Esophagus squamous epithelium (tissue), 5 donors: Measurements from ENCODE around the gene RNF32. TPM values are rescaled to one million over a fixed set of nuclear protein-coding genes. Genes with fewer than 3 reads are reported as not detected.

Experiments
- DNase-seq: peaks from one replicate; lab custom pipeline; 2025; lab: John Stamatoyannopoulos, UW
- H3K27ac ChIP-seq, 4 donors: fragments of 200-600 bp; sonication (generic); one replicate each; pipeline ENCODE4 v1.5.1; 2016 to 2019; ENCODE audit warnings: mild to moderate bottlenecking in 1 of 4
- H3K27me3 ChIP-seq, 4 donors: fragments of 200-600 bp; sonication (generic); 1 replicate in 3 of 4; 2 replicates in 1 of 4; pipeline versions ENCODE4 v1.5.1 to v1.6.0; 2017 to 2021; ENCODE audit warnings: antibody characterized with exemption in 1 of 4
- H3K36me3 ChIP-seq, 3 donors: fragments of 200-600 bp; sonication (generic); one replicate each; pipeline ENCODE4 v1.5.1; 2016 to 2019
- H3K4me1 ChIP-seq, 3 donors: fragments of 200-600 bp; sonication (generic); one replicate each; pipeline ENCODE4 v1.5.1; 2017 to 2019
- H3K4me3 ChIP-seq, 4 donors: fragments of 200-600 bp; sonication (generic); 1 replicate in 3 of 4; 2 replicates in 1 of 4; pipeline ENCODE4 v1.5.1; 2016 to 2019; ENCODE audit warnings: mild to moderate bottlenecking in 2 of 4, moderate library complexity in 1 of 4
- H3K9me3 ChIP-seq, 3 donors: fragments of 200-600 bp; sonication (generic); one replicate each; pipeline ENCODE4 v1.5.1; 2016 to 2019
- POLR2A ChIP-seq, 4 donors: fragments of 450-650 bp; IDR thresholded peaks; one replicate each; pipeline ENCODE4 v1.6.1; 2017; ENCODE audit warnings: antibody characterized with exemption in 4 of 4, mild to moderate bottlenecking in 4 of 4, moderate library complexity in 3 of 4
- whole genome bisulfite sequencing, 2 donors: methylation state at CpG; one replicate each; pipeline ENCODE4 v1.1.5; 2018; 5-methylcytosine and 5-hydroxymethylcytosine counted together
- intact Hi-C: fragments of 100-400 bp; cut with DNase I; formaldehyde crosslinking; loops from one replicate; pipeline ENCODE4 v1.15.0; 2022
- total RNA-seq, 4 donors: library from RNA; depleted of rRNA; stranded (reverse); fragments of >200 nt; gene quantifications; one replicate each; pipeline ENCODE4 v1.1.0, GENCODE V29; 2016
- TF ChIP-seq, protein P1 (sequence below), 6 experiments: fragments of 450-650 bp in 4 of 6; fragments of 200-600 bp in 2 of 6; sonication (generic) in 2 of 6; IDR thresholded peaks; one replicate each; pipeline ENCODE4 v1.5.1; 2016 to 2019; ENCODE audit warnings: antibody characterized with exemption in 6 of 6, mild to moderate bottlenecking in 4 of 6, moderate library complexity in 4 of 6
- donor health status: DM: yes; HTN: yes; CAD: no.

RNF32 gene
- total RNA-seq, 4 donors from 2014 or later: 0.64 to 1.7 (median 0.66) TPM; not detected in 1

DNA sequence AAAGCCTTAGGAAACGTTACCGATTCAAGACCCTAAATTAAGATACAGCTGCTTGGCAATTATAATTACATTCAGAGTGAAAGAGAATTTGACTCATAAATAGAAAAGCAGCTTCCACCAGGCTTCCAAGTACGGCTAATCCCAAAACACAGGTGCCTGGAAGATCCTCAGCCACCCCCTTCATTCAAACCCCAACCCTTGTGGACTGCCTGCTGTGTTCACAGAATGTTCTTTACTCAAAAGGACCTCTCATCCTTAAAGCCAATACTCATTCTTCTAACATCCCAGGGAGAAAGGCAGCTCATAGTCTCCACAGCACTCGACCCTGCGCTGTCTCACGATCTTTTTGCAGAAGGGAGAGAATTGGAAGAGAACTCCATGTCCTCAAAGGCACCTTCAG lies 32.9 kb downstream of the RNF32 start:
- Histone ChIP-seq H3K4me3 (no peak overlapping the region), H3K27me3 (no peaks in the 10 kb centered on the region), H3K9me3 (no peaks in the 10 kb centered on the region), H3K4me1 (peaks cover 0 to 2% (median 0%) of the 10 kb centered on the region in 3 donors), H3K27ac (no peak overlapping the region), H3K36me3 (peaks cover 0 to 79% (median 6%) of the 10 kb centered on the region in 3 donors)
- no peak for DNase-seq
- intact Hi-C loops: no loop called here
- TF ChIP-seq, protein P1, sequence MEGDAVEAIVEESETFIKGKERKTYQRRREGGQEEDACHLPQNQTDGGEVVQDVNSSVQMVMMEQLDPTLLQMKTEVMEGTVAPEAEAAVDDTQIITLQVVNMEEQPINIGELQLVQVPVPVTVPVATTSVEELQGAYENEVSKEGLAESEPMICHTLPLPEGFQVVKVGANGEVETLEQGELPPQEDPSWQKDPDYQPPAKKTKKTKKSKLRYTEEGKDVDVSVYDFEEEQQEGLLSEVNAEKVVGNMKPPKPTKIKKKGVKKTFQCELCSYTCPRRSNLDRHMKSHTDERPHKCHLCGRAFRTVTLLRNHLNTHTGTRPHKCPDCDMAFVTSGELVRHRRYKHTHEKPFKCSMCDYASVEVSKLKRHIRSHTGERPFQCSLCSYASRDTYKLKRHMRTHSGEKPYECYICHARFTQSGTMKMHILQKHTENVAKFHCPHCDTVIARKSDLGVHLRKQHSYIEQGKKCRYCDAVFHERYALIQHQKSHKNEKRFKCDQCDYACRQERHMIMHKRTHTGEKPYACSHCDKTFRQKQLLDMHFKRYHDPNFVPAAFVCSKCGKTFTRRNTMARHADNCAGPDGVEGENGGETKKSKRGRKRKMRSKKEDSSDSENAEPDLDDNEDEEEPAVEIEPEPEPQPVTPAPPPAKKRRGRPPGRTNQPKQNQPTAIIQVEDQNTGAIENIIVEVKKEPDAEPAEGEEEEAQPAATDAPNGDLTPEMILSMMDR (IDR thresholded peaks at IDR 0.05): no peak
- no peak for TF ChIP-seq POLR2A (IDR thresholded peaks at IDR 0.05)
- 91 to 93% methylated on average over 6 of the region's 6 CpGs for WGBS, 2 donors

DNA sequence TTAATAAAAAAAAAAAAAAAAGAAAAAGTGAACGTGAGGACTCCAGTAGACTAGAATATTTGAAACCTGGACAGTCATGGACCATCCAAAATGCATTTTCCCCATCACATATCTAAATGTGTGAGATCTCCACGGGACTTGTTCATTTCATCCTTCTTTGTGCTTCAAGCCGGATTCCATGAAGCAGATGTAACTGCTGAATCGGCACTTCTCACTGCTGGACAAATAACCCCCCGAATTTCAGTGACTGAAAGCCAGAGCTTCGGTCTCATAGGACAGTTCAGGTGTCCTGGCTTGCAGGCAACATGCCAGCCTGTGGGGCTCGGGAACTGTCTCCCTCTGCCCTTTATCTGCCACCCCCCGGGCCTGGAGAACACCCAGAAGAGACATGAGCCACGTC lies 33.3 kb downstream of the RNF32 start:
- intact Hi-C loops: no loop called here
- Histone ChIP-seq H3K36me3 (peaks cover 0 to 79% (median 6%) of the 10 kb centered on the region in 3 donors), H3K4me1 (no peaks in the 10 kb centered on the region), H3K4me3 (no peak overlapping the region), H3K9me3 (no peaks in the 10 kb centered on the region), H3K27me3 (no peaks in the 10 kb centered on the region), H3K27ac (no peak overlapping the region)
- TF ChIP-seq POLR2A (IDR thresholded peaks at IDR 0.05): no peak
- TF ChIP-seq, protein P1 (IDR thresholded peaks at IDR 0.05): no peak
- WGBS, 2 donors: 82 to 96% methylated on average over 6 to 7 of the region's 9 CpGs
- DNase-seq: no peak

DNA sequence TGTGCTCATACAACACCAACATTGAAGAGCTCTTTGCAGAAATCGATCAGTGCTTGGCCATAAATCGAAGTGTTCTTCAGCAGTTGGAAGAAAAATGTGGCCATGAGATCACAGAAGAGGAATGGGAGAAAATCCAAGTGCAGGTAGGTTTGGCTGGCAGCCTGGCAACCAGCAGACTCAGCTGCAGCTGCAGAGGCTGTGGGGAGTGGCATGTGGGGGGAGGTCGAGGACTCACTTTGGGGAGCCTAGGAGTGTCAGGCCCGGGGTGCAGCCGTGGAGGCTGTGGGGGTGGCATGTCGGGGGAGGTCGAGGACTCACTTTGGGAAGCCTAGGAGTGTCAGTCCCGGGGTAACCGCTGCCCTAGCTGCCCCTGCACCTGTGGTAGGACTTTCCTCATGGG lies 35.1 kb downstream of the RNF32 start:
- intact Hi-C loops: no loop called here
- DNase-seq: no peak
- no peak overlapping the region for H3K27ac ChIP-seq
- 77 to 84% methylated on average over 7 to 9 of the region's 9 CpGs for WGBS, 2 donors
- no peaks in the 10 kb centered on the region for H3K4me1 ChIP-seq
- H3K27me3 ChIP-seq: no peaks in the 10 kb centered on the region
- TF ChIP-seq POLR2A (IDR thresholded peaks at IDR 0.05): no peak
- TF ChIP-seq, protein P1 (IDR thresholded peaks at IDR 0.05): no peak
- H3K4me3 ChIP-seq: no peak overlapping the region
- H3K9me3 ChIP-seq: no peaks in the 10 kb centered on the region
- H3K36me3 ChIP-seq: peaks cover 0 to 78% (median 6%) of the 10 kb centered on the region in 3 donors

DNA sequence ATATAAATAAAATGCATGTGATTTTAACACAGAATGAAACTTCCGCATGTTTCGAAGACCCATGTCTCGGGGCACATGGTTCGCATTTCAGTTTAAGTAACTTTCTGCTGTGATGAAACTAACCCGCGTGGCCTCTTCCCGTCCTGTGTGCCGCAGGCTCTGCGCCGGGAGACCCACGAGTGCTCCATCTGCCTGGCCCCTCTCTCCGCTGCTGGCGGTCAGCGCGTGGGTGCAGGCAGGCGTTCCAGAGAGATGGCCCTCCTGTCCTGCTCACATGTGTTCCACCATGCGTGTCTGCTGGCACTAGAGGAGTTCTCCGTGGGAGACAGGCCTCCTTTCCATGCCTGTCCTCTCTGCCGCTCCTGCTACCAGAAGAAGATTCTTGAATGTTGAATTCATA lies 35.7 kb downstream of the RNF32 start:
- peaks cover 0 to 77% (median 6%) of the 10 kb centered on the region in 3 donors for H3K36me3 ChIP-seq
- WGBS, 2 donors: 95% methylated on average over 15 to 18 of the region's 19 CpGs

DNA sequence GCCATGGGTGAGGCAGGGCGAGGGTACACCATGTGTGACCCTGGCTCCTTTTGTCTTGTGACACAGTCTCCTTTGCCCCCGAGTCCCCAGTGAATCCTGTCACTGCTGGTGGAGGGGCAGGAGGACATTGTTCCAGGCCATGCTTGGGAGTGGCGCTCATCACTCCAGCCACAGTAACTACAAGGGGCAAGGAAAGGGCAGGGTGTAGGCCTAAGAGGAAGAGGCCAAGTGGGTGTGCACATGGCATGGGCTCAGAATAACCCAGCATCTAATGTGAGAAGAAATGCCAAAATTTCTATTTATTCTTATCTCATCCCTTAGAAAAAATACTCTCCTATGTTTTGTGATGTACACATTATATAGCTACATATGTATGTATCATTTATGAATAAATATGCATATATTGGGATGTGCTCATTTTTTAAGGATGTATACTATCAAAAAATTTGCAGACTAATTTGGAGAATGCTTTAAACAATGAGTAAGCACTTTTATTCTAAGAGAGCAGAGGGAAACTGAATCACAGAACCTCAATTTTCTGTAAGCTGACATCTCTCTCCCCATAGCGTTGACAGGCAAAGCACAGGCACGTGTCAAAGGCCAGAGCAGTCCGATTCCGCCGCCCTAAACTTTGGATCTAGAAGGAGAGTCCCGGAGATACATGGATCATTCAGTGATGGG lies 36.9 kb downstream of the RNF32 start:
- no peak overlapping the region for H3K4me3 ChIP-seq
- no peaks in the 10 kb centered on the region for H3K4me1 ChIP-seq
- no peaks in the 10 kb centered on the region for H3K27me3 ChIP-seq
- peaks cover 0 to 77% (median 6%) of the 10 kb centered on the region in 3 donors for H3K36me3 ChIP-seq
- intact Hi-C loops: no loop called here
- DNase-seq: no peak
- no peak for TF ChIP-seq POLR2A (IDR thresholded peaks at IDR 0.05)
- TF ChIP-seq, protein P1 (IDR thresholded peaks at IDR 0.05): no peak
- H3K27ac ChIP-seq: no peak overlapping the region
- no peaks in the 10 kb centered on the region for H3K9me3 ChIP-seq
- 94 to 96% methylated on average over 7 to 9 of the region's 9 CpGs for WGBS, 2 donors

More for the DNA sequence above, 35.7 kb downstream of the RNF32 start:
- H3K27me3 ChIP-seq: no peaks in the 10 kb centered on the region
- no peak for DNase-seq
- intact Hi-C loops: no loop called here
- H3K9me3 ChIP-seq: no peaks in the 10 kb centered on the region
- TF ChIP-seq, protein P1 (IDR thresholded peaks at IDR 0.05): no peak
- no peak for TF ChIP-seq POLR2A (IDR thresholded peaks at IDR 0.05)
- H3K27ac ChIP-seq: no peak overlapping the region
- no peaks in the 10 kb centered on the region for H3K4me1 ChIP-seq
- H3K4me3 ChIP-seq: no peak overlapping the region
